Melanocyte of skin (primary cell): ENCODE results near the gene SLC5A5. TPM values are rescaled to one million over a fixed set of nuclear protein-coding genes. Genes with fewer than 3 reads are reported as not detected.

Experiments used
- small RNA-seq, 2 donors: library from RNA; depleted of rRNA; stranded (forward); fragments of <200 nt; gene quantifications; one replicate each; pipeline ENCODE3, GENCODE V24; 2012
- total RNA-seq, 2 donors: library from RNA; depleted of rRNA; stranded (reverse); fragments of >200 nt; gene quantifications; 2 replicates each; pipeline ENCODE4 v1.2.3, GENCODE V29; 2012

The SLC5A5 gene
- not detected for total RNA-seq

GRCh38 chr19:17871878-17872250, at the start of gene SLC5A5:
SLC5A5 (plus strand) TSS chr19:17871945; CDS start chr19:17872320, 375 bp downstream.

GRCh38 chr19:17847538-17848366, 24.0 kb upstream of the SLC5A5 start, which contains the start of gene JAK3:
JAK3 (minus strand) TSS chr19:17847982; CDS start chr19:17844417, 3,565 bp downstream.

GRCh38 chr19:17859533-17860330, 12.0 kb upstream of the SLC5A5 start, which contains the start of gene RPL18A:
RPL18A (plus strand) TSS chr19:17859910; CDS start chr19:17859957, 47 bp downstream.

GRCh38 chr19:17932485-17933338, 61.0 kb downstream of the SLC5A5 start, which contains the start of gene CCDC124:
CCDC124 (plus strand) TSS chr19:17933015; CDS start chr19:17936421, 3,406 bp downstream.

Small RNA genes lying within 50 kb of the gene (small RNA-seq; reads per million reads assigned to genes)
- 0 reads per million in 2 donors for gene SNORA68

Other genes with a start within 250 kb of the SLC5A5 start
- under 1 TPM; under 0.01 to 0.34 TPM for gene UNC13A, start 183.6 kb upstream of the SLC5A5 start, total RNA-seq
- 10 to 100 TPM; 15.5 to 25.3 TPM for gene MAP1S, start 152.5 kb upstream of the SLC5A5 start, total RNA-seq
- 1 to 10 TPM in 1 of 2 donors, under 1 TPM in 1; 1.00 to 1.4 TPM for gene FCHO1, start 120.5 kb upstream of the SLC5A5 start, total RNA-seq
- under 1 TPM in 1 of 2 donors, not detected in 1; under 0.01 TPM for gene B3GNT3, start 76.8 kb upstream of the SLC5A5 start, total RNA-seq
- under 1 TPM in 1 of 2 donors, not detected in 1; 0.34 TPM for gene INSL3, start 50.4 kb upstream of the SLC5A5 start, total RNA-seq
- gene JAK3, start 24.0 kb upstream of the SLC5A5 start, total RNA-seq = 1 to 10 TPM; 2.7 to 3.1 TPM
- 100 to 1,000 TPM; 512 to 673 TPM for gene RPL18A, start 12.0 kb upstream of the SLC5A5 start, total RNA-seq
- gene CCDC124, start 61.1 kb downstream of the SLC5A5 start, total RNA-seq = 10 to 100 TPM; 24.8 to 40.6 TPM
- gene KCNN1, start 95.2 kb downstream of the SLC5A5 start, total RNA-seq = under 1 TPM; under 0.01 to 0.33 TPM
- gene ARRDC2, start 136.2 kb downstream of the SLC5A5 start, total RNA-seq = 1 to 10 TPM; 8.0 to 8.6 TPM
- 1 to 10 TPM in 1 of 2 donors, under 1 TPM in 1; 0.69 to 2.0 TPM for gene IL12RB1, start 215.0 kb downstream of the SLC5A5 start, total RNA-seq
- gene MAST3, start 225.8 kb downstream of the SLC5A5 start, total RNA-seq = 1 to 10 TPM; 3.1 to 4.0 TPM